ENCODE results near the gene CAPN5. TPM values are rescaled to one million over a fixed set of nuclear protein-coding genes. Genes with fewer than 3 reads are reported as not detected.

CAPN5 gene
- total RNA-seq, 1 experiment from 2014 or later = 17.3 TPM

DNA sequence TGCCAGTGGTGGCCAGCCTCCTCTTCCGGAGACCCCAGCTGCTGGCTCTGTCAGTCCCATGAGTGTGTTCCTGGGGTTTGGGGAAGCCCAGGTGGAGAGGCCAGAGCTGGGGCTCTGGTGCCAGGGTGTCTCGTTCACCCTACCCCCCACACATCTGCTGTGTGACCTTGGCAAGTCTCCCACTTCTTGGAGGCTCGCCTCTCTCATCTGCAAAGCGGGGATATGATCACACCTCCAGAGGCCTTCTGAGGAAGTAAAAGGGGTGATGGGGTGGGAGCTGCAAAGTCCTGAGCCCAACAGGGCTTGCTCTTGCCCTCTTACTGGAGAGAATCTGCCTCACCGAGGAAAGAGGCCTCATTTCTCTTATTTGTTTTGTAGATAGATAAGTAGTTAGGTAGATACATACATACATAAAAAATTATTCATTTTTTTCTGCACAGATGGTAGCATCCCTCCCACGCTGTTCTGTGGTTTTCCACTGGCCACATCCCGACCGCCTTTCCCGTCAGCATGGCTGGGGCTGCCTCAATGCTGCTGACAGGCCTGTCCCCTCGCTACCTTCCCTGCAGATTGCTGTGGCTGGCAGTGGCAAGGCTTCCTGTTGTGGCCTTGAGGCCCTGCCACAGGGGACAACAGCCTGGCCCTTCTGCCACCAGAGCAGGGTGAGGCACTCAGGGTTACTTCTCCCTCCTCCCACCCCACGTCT lies 85.2 kb downstream of the CAPN5 start:
- H3K9me3 ChIP-seq (ENCODE audit: control insufficient read depth, insufficient read depth, low read depth, low read length) = no peaks in the 10 kb centered on the region
- TF ChIP-seq, protein P1, sequence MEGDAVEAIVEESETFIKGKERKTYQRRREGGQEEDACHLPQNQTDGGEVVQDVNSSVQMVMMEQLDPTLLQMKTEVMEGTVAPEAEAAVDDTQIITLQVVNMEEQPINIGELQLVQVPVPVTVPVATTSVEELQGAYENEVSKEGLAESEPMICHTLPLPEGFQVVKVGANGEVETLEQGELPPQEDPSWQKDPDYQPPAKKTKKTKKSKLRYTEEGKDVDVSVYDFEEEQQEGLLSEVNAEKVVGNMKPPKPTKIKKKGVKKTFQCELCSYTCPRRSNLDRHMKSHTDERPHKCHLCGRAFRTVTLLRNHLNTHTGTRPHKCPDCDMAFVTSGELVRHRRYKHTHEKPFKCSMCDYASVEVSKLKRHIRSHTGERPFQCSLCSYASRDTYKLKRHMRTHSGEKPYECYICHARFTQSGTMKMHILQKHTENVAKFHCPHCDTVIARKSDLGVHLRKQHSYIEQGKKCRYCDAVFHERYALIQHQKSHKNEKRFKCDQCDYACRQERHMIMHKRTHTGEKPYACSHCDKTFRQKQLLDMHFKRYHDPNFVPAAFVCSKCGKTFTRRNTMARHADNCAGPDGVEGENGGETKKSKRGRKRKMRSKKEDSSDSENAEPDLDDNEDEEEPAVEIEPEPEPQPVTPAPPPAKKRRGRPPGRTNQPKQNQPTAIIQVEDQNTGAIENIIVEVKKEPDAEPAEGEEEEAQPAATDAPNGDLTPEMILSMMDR (IDR thresholded peaks at IDR 0.05) = no peak
- TF ChIP-seq POLR2AphosphoS5 (IDR thresholded peaks at IDR 0.05; ENCODE audit: low read depth, low read length) (no peak), SIN3A (IDR thresholded peaks at IDR 0.05; ENCODE audit: borderline replicate concordance, insufficient read depth, low read depth, low read length) (no peak), TCF7L2 (IDR thresholded peaks at IDR 0.05; ENCODE audit: low read depth, low read length) (no peak)
- TF ChIP-seq, protein P2, sequence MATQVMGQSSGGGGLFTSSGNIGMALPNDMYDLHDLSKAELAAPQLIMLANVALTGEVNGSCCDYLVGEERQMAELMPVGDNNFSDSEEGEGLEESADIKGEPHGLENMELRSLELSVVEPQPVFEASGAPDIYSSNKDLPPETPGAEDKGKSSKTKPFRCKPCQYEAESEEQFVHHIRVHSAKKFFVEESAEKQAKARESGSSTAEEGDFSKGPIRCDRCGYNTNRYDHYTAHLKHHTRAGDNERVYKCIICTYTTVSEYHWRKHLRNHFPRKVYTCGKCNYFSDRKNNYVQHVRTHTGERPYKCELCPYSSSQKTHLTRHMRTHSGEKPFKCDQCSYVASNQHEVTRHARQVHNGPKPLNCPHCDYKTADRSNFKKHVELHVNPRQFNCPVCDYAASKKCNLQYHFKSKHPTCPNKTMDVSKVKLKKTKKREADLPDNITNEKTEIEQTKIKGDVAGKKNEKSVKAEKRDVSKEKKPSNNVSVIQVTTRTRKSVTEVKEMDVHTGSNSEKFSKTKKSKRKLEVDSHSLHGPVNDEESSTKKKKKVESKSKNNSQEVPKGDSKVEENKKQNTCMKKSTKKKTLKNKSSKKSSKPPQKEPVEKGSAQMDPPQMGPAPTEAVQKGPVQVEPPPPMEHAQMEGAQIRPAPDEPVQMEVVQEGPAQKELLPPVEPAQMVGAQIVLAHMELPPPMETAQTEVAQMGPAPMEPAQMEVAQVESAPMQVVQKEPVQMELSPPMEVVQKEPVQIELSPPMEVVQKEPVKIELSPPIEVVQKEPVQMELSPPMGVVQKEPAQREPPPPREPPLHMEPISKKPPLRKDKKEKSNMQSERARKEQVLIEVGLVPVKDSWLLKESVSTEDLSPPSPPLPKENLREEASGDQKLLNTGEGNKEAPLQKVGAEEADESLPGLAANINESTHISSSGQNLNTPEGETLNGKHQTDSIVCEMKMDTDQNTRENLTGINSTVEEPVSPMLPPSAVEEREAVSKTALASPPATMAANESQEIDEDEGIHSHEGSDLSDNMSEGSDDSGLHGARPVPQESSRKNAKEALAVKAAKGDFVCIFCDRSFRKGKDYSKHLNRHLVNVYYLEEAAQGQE (IDR thresholded peaks at IDR 0.05; ENCODE audit: insufficient read depth in 1 of 2, low read depth in 2 of 2, low read length in 1 of 2) = no peak
- BruUV-seq (replicated peaks) = no TSS peak
- intact Hi-C loops (cut with micrococcal nuclease; ENCODE audit: unreplicated experiment) = no loop called here
- no peaks in the 10 kb centered on the region for H3K4me1 ChIP-seq (ENCODE audit: control insufficient read depth, insufficient read depth, low read length)
- H3K27ac ChIP-seq (ENCODE audit: low read length) = no peak overlapping the region
- DNase-seq (ENCODE audit: low read depth, low spot score) (no peak), ATAC-seq (no peak)
- ChIA-PET POLR2A (no interaction called here), CTCF (no interaction called here)
- no peaks in the 10 kb centered on the region for H3K36me3 ChIP-seq (ENCODE audit: control insufficient read depth, insufficient read depth, low read length)
- H3K4me3 ChIP-seq (ENCODE audit: low read depth in 2 of 2, low read length in 2 of 2) = no peak overlapping the region
- in situ Hi-C loops (cut with HindIII; ENCODE audit: low pct_unique_long_range_greater_than_20kb, low sequenced_read_pairs) = no loop called here
- no peaks in the 10 kb centered on the region for H3K27me3 ChIP-seq (ENCODE audit: control insufficient read depth, insufficient read depth, low read length)

GRCh38 chr11:77152846-77153245 lies 86.1 kb downstream of the CAPN5 start:
- Histone ChIP-seq H3K36me3 (ENCODE audit: control insufficient read depth, insufficient read depth, low read length) (no peaks in the 10 kb centered on the region), H3K27me3 (ENCODE audit: control insufficient read depth, insufficient read depth, low read length) (no peaks in the 10 kb centered on the region), H3K4me3 (ENCODE audit: low read depth in 2 of 2, low read length in 2 of 2) (no peak overlapping the region), H3K9me3 (ENCODE audit: control insufficient read depth, insufficient read depth, low read depth, low read length) (no peaks in the 10 kb centered on the region), H3K4me1 (ENCODE audit: control insufficient read depth, insufficient read depth, low read length) (no peaks in the 10 kb centered on the region), H3K27ac (ENCODE audit: low read length) (no peak overlapping the region)
- ChIA-PET CTCF (interaction anchor here (0.7 kb wide), 1 partner anchor 26 kb away, joined by 3 read pairs; no protein-coding TSS in a partner anchor), POLR2A (no interaction called here)
- TF ChIP-seq SIN3A (IDR thresholded peaks at IDR 0.05; ENCODE audit: borderline replicate concordance, insufficient read depth, low read depth, low read length) (no peak), TCF7L2 (IDR thresholded peaks at IDR 0.05; ENCODE audit: low read depth, low read length) (no peak), POLR2AphosphoS5 (IDR thresholded peaks at IDR 0.05; ENCODE audit: low read depth, low read length) (no peak)
- TF ChIP-seq, protein P1 (IDR thresholded peaks at IDR 0.05) = no peak
- TF ChIP-seq, protein P2 (IDR thresholded peaks at IDR 0.05; ENCODE audit: insufficient read depth in 1 of 2, low read depth in 2 of 2, low read length in 1 of 2) = no peak
- DNase-seq (ENCODE audit: low read depth, low spot score) (no peak), ATAC-seq (no peak)
- intact Hi-C loops (cut with micrococcal nuclease; ENCODE audit: unreplicated experiment) (no loop called here), in situ Hi-C loops (cut with HindIII; ENCODE audit: low pct_unique_long_range_greater_than_20kb, low sequenced_read_pairs) (no loop called here)
- BruUV-seq (replicated peaks) = no TSS peak
